ENCODE measurements around the gene ZNF618.
"Not testable (repeated sequence)": the region's sequence is repeated elsewhere in the genome, so short reads cannot be mapped to it uniquely, and the experiment has no call there.

ZNF618 gene

GRCh38 chr9:113988385-113989016 is 112.4 kb downstream of the ZNF618 start:
- no peak for DNase-seq (ENCODE audit: low spot score)

- no peak for DNase-seq (ENCODE audit: low spot score)
These were observed 113.1 kb downstream of the ZNF618 start for GRCh38 chr9:113989017-113989713.

DNA sequence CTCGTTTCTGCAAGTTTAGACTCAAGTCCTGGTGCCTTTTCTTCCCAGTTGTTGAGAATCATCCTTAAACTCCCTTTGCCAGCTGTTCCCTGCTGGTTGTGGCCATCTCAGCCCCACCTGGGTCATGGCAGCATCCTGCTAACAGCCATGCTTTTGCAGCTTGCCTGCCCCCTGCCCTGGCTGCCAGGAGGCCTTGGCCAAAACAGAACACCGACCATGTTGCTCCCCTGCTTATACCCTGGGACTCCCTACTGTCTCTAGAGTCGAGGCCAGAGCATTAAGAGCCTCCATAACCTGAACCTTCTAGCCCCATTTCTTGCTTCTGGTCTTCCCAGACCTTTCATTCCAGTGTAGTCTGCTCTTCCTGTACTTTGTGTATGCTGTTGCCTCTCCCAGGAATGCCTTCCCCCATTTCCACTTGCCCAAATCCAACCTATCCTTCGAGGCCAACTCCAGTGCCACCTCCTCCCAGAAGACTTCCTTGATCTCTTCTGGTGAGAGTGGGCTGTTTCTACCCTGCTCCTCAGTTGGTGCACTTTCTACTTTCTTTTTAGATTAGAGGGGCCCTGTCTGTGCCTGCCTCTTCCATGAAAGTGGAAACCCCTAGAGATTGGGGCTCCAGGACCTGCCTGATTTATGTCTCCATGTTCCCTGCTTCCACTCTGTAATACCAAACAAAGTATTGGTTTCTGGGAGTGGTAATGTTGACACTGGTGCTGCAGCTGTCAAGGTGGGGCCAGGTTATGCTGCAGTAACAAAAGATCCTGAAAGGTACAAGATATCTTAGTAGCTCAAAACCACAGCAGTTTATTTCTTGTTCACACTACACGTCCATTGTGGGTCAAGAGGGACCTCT is 113.8 kb downstream of the ZNF618 start:
- no peak for DNase-seq (ENCODE audit: low spot score)

GRCh38 chr9:113990570-113990907 is 114.4 kb downstream of the ZNF618 start:
- DNase-seq (ENCODE audit: low spot score): no peak

- DNase-seq (ENCODE audit: low spot score): no peak
These were observed 114.9 kb downstream of the ZNF618 start for GRCh38 chr9:113990975-113991471.

- DNase-seq (ENCODE audit: low spot score): no peak
These were observed 115.6 kb downstream of the ZNF618 start for GRCh38 chr9:113991714-113992113.

- DNase-seq (ENCODE audit: low spot score): no peak
These were observed 116.3 kb downstream of the ZNF618 start for GRCh38 chr9:113992276-113992951.

DNA sequence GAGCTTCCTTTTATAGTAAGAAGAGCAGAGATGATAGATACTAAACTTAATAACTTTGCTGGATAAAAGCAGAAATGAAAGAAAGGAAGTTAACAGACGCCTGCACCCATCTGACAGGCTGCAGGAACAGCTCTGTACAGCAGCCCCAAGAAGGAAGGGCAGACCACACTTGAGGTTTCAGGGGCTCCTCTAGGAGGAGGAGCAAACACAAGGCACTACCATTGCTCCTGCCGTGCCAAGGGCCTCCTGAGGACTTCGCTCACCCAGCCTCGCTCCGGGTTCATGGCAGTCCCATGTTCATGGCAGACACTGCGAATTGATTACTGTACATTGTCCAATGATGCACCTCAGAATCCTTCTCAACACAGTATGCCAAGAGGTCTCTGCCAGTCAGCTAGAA is 116.9 kb downstream of the ZNF618 start:
- DNase-seq (ENCODE audit: low spot score): no peak

DNA sequence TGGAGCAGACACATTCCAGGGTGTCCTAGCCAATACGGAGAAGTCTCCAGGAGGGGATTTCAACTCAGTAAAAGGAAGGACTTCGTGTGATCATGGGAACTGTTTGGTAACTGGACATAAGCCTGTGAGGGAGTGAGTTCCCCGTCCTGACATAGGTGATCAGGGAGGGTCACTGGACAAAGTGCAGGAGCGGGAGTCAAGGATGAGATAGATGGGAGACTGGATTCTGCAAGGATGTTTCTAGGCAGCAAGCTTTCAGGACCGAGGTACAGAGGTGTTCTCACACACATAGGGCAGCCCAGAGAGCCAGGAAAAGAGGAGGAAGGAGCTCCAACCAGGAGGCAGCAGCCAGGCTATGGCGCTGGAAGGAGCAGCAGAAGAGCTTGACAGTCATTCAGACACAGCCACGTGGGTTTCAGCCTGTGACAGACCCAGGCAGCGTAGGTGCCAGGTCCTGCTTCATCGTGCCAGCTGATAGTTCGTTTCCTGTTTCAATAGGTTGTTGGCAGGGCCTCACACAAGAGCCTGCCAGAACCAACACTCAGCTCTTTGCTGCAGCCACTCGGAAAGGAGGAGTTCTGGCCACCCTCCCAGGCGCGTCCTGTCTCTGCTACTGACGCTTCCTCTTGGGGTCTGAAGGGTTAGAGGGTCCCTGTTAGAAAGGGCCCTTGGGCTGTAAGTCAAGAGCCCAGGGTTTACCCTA is 117.9 kb downstream of the ZNF618 start:
- no peak for DNase-seq (ENCODE audit: low spot score)

DNA sequence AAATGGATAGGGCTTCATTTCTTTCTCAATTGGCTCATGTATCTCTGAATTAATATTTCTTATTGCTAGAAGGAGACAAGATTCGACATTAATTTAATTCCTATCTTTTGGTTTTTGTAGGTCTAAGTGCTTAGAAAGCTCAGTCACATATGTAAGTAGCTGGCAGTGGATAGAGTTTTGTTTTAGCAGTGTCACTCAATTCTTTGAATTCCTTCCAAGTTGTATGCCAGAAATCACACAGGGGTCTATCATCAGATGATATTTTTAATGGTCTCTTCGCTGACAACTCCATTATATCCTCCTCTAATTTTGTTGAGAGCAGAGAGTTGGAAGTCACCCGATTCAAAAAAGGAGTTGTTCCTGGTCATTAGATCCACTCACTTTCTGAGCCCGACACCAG is 119.3 kb downstream of the ZNF618 start:
- DNase-seq (ENCODE audit: low spot score): no peak

- DNase-seq (ENCODE audit: low spot score): no peak
These were observed 119.9 kb downstream of the ZNF618 start for GRCh38 chr9:113995963-113996362.

- no peak for DNase-seq (ENCODE audit: low spot score)
These were observed 120.5 kb downstream of the ZNF618 start for GRCh38 chr9:113996531-113997001.

GRCh38 chr9:113997064-113997463 is 121.0 kb downstream of the ZNF618 start:
- DNase-seq (ENCODE audit: low spot score): not testable (repeated sequence)

- DNase-seq (ENCODE audit: low spot score): no peak
These were observed 121.5 kb downstream of the ZNF618 start for GRCh38 chr9:113997610-113998009.

DNA sequence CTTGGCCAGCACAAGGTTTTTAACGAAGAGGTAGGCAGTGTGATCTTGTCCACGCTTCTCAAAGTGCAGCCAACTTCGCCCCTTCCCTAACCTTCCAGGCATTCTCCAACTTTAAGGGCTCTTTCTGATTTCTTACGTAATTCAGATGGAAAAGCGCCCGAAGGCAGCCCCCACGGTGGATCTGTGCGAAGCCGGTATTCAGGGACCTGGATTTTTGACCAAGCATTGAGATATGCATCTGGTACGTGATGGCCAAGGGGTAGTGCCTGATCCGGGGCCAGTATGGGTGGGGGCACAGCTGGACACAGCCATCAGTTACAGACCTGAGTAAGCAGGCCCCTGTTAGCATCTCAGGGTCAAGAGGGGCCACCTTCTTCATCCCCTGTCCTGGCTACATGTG is 122.0 kb downstream of the ZNF618 start:
- DNase-seq (ENCODE audit: low spot score): no peak

GRCh38 chr9:113998525-113999255 is 122.6 kb downstream of the ZNF618 start:
- peak; percentile 41 for DNase-seq (ENCODE audit: low spot score)

- no peak for DNase-seq (ENCODE audit: low spot score)
These were observed 123.3 kb downstream of the ZNF618 start for GRCh38 chr9:113999256-114000062.

DNA sequence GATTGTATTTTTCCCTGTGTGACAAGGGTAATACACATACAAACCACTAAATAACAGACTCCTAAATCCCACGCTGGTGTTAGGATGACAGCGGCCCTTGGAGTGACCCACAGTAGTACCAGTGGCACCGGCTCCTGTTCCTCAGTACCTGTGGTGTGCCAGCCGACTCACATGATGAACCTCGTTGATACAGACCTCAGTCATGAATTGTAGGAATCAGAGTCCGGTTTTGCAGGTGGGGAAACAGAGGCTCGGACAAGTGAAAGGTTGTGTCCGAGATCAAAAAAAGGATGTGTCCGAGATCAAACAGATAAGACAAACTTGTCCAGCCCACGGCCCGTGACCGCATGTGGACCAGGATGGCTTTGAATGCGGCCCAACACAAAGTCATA is 124.0 kb downstream of the ZNF618 start:
- DNase-seq (ENCODE audit: low spot score): no peak

DNA sequence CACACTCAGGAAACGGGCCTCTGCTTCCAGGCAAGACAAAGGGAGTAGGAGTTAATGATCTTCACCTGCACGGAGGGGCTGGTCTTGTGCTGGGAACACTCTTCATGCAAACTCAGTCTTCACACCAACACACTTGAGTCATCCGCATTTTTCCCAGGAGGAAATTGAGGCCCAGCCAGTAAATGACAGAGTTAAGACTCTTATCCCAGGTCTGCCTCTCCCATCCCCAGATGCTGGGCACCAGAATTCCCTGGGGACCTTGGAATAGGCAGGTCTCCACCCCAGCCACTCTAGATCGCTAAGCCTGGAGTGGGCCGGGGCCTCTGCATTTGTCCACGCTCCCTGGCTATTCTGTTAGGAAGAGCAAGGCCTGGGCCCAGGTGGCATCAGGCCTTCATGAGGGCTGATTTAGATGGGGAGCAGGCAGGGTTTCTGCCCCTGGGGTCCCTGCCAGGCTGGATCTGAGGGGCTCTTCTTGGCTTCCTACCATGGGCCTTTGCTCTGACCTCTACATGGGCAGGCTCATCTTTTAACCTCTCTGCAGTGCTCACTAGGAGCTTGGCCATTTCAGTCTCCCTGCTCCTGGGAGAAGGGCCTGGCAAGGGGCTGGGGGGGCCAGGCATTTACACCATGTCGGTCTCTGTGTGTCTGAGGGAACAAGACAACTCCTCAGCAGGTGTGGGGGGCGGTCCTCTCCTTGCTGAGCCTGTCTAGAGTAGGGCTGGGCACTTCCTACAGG is 124.7 kb downstream of the ZNF618 start:
- DNase-seq (ENCODE audit: low spot score): no peak

GRCh38 chr9:114001410-114001685 is 125.2 kb downstream of the ZNF618 start:
- DNase-seq (ENCODE audit: low spot score): no peak

Measured in HuH-7.5 (cell line).